ENCODE measurements around the gene DNM3. TPM values are rescaled to one million over a fixed set of nuclear protein-coding genes. Genes with fewer than 3 reads are reported as not detected.

The DNM3 gene
- total RNA-seq, 1 donor from 2014 or later = 15.4 TPM

DNA sequence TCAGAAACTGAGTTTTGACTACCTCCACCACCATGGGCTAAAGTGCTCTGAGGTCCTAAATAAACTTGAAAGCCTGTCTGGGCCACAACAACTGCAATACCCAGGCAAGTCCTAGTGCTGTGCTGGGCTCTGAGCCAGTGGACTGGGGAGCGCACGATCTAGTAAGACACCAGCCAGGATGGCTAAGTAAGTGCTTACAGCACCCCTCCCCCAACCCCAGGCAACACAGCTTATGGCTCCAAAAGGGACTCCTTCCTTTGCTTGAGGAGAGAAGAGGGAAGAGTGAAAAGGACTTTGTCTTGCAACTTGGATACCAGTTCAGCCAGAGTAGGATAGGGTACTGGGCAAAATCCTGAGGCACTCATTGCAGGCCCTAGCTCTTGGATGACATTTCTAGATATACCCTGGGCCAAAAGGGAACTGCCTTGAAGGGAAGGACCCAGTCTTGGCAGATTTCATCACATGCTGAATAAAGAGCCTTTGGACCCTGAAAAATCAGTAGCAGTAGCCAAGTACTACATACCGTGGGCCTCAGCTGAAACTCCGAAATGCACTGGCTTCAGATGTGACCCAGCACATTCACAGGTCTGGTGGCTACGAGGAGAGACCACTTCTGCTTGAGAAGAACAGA lies 580.8 kb downstream of the DNM3 start:
- Histone ChIP-seq H3K36me3 (no peaks in the 10 kb centered on the region), H3K4me3 (no peak overlapping the region), H3K9me3 (no peaks in the 10 kb centered on the region), H3K27ac (no peak overlapping the region), H3K27me3 (no peaks in the 10 kb centered on the region), H3K4me1 (no peaks in the 10 kb centered on the region)
- DNase-seq (no peak), ATAC-seq (no peak)
- TF ChIP-seq, protein P1, sequence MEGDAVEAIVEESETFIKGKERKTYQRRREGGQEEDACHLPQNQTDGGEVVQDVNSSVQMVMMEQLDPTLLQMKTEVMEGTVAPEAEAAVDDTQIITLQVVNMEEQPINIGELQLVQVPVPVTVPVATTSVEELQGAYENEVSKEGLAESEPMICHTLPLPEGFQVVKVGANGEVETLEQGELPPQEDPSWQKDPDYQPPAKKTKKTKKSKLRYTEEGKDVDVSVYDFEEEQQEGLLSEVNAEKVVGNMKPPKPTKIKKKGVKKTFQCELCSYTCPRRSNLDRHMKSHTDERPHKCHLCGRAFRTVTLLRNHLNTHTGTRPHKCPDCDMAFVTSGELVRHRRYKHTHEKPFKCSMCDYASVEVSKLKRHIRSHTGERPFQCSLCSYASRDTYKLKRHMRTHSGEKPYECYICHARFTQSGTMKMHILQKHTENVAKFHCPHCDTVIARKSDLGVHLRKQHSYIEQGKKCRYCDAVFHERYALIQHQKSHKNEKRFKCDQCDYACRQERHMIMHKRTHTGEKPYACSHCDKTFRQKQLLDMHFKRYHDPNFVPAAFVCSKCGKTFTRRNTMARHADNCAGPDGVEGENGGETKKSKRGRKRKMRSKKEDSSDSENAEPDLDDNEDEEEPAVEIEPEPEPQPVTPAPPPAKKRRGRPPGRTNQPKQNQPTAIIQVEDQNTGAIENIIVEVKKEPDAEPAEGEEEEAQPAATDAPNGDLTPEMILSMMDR (IDR thresholded peaks at IDR 0.05) = no peak
- intact Hi-C loops (cut with DNase I) = no loop called here

DNA sequence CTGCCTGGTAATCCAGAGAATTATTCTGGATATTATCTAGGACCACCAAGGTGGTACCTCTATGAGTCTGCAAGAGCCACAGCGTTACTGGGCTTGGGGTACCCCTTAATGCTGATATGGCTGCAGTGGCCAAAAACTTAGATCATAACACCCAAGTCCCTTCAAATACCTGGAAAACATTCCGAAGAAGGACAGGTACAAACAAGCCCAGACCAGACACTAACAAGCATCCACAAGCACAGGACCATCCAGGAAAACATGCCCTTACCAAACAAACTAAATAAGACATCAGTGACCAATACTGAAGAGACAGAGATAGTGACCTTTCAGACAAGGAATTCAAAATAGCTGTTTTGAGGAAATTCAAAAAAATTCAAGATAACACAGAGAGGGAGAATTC lies 582.0 kb downstream of the DNM3 start:
- Histone ChIP-seq H3K4me3 (no peak overlapping the region), H3K27me3 (no peaks in the 10 kb centered on the region), H3K27ac (no peak overlapping the region), H3K4me1 (no peaks in the 10 kb centered on the region), H3K9me3 (no peaks in the 10 kb centered on the region), H3K36me3 (no peaks in the 10 kb centered on the region)
- TF ChIP-seq, protein P1 (IDR thresholded peaks at IDR 0.05) = no peak
- DNase-seq (no peak), ATAC-seq (no peak)
- intact Hi-C loops (cut with DNase I) = no loop called here

GRCh38 chr1:172425339-172425738 lies 584.0 kb downstream of the DNM3 start:
- Histone ChIP-seq H3K27ac (no peak overlapping the region), H3K4me3 (no peak overlapping the region), H3K9me3 (no peaks in the 10 kb centered on the region), H3K4me1 (no peaks in the 10 kb centered on the region), H3K27me3 (no peaks in the 10 kb centered on the region), H3K36me3 (no peaks in the 10 kb centered on the region)
- ATAC-seq (no peak), DNase-seq (no peak)
- intact Hi-C loops (cut with DNase I) = no loop called here
- TF ChIP-seq, protein P1 (IDR thresholded peaks at IDR 0.05) = no peak

DNA sequence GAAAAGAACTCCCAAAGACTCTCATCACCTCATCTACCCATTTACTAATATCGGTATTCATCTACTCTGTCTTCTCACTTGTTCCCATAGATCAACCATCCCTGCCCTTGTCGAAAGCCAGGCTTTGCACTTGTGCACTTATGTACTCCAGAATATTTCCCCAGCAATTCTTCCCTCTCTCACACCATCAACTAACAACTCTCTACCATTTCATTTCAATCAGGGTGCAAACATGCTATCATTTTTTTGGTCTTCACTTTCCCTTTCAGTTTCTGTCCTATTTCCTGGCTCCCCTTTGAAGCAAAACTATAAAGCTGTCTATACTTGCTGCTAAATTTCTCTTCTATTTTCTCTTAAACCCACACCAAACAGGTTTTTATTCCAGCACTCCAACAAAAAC lies 585.9 kb downstream of the DNM3 start:
- H3K36me3 ChIP-seq = no peaks in the 10 kb centered on the region
- DNase-seq (no peak), ATAC-seq (no peak)
- TF ChIP-seq, protein P1 (IDR thresholded peaks at IDR 0.05) = no peak
- no peak overlapping the region for H3K27ac ChIP-seq
- H3K4me1 ChIP-seq = peaks cover 7% of the 10 kb centered on the region
- no peaks in the 10 kb centered on the region for H3K9me3 ChIP-seq
- no peak overlapping the region for H3K4me3 ChIP-seq
- H3K27me3 ChIP-seq = no peaks in the 10 kb centered on the region
- intact Hi-C loops (cut with DNase I) = no loop called here

GRCh38 chr1:172429331-172430127 lies 588.2 kb downstream of the DNM3 start:
- H3K27me3 ChIP-seq = no peaks in the 10 kb centered on the region
- ATAC-seq (peak; percentile 72), DNase-seq (no peak)
- intact Hi-C loops (cut with DNase I) = no loop called here
- no peaks in the 10 kb centered on the region for H3K36me3 ChIP-seq
- TF ChIP-seq, protein P1 (IDR thresholded peaks at IDR 0.05) = peak; percentile 67
- H3K9me3 ChIP-seq = no peaks in the 10 kb centered on the region
- H3K4me3 ChIP-seq = no peak overlapping the region
- peaks cover 8% of the 10 kb centered on the region for H3K4me1 ChIP-seq
- no peak overlapping the region for H3K27ac ChIP-seq

All from upper lobe of right lung (tissue), 1 donor.